Measurements from ENCODE around the gene PCNX1. TPM values are rescaled to one million over a fixed set of nuclear protein-coding genes. Genes with fewer than 3 reads are reported as not detected.

Gene PCNX1
- total RNA-seq, 2 experiments from 2014 or later: 32.7 to 42.6 TPM

GRCh38 chr14:70881549-70882177, 25.6 kb upstream of the PCNX1 start:
- ChIA-PET CTCF (interaction anchor here (0.6 to 7.9 kb wide), 7 partner anchors 8 to 73 kb away, joined by 3 to 93 read pairs (median 4); partner anchors contain the start of gene PCNX1), POLR2A (interaction anchor here (2.2 to 9.8 kb wide), 2 partner anchors 9 to 25 kb away, joined by 13 to 163 read pairs; partner anchors contain the start of gene PCNX1)
- H3K4me3 Mint-ChIP-seq: no peak overlapping the region
- no peak for TF ChIP-seq CTCF (IDR thresholded peaks at IDR 0.05)
- intact Hi-C loops (cut with micrococcal nuclease): no loop called here
- ATAC-seq (no peak), DNase-seq (no peak)
- H3K4me1 Mint-ChIP-seq (ENCODE audit: low read depth): peaks cover 51% of the 10 kb centered on the region
- H3K36me3 Mint-ChIP-seq (ENCODE audit: low read depth): no peaks in the 10 kb centered on the region
- no peaks in the 10 kb centered on the region for H3K9me3 Mint-ChIP-seq
- H3K27ac Mint-ChIP-seq: no peak overlapping the region
- H3K27me3 Mint-ChIP-seq: no peaks in the 10 kb centered on the region

DNA sequence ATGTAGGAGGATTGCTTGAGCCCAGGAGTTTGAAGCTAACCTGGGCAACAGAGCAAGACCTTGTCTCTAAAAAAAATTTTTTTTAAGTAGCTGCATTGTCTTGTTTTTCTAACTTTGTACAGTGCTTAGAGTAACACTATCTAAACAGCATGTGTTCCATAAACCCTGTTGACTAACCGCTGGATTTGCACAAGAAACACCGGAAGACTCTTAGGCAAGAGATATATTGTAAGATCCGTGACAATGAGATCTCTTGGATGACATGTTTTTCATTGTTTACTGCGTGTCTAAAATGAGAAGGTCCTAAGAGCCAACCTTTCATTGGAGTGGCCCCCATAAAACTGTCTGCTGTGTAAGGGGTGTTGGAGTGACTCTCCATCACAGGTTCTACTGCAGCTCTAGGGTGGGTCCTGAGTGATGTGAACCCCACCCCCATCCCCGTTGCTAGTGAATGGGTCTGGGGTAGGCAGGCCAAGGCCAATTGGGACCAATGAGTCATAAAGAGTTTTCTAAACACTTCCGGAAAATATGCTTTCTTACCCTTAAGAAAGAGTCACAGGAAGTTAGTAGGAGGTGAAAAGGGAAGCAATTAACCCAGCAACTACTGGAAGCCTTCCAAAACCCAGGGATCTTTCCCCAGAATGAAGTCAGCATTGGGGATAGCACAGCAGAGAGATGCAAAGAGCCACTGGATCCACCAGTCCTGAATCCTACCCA, 24.3 kb upstream of the PCNX1 start:
- Mint-ChIP-seq H3K36me3 (ENCODE audit: low read depth) (no peaks in the 10 kb centered on the region), H3K4me1 (ENCODE audit: low read depth) (peaks cover 64% of the 10 kb centered on the region), H3K27me3 (no peaks in the 10 kb centered on the region), H3K27ac (peak overlapping the region; percentile 12), H3K4me3 (no peak overlapping the region), H3K9me3 (no peaks in the 10 kb centered on the region)
- ATAC-seq (no peak), DNase-seq (no peak)
- ChIA-PET POLR2A (interaction anchor here (0.8 to 9.8 kb wide), 4 partner anchors 9 to 60 kb away, joined by 3 to 163 read pairs (median 17); partner anchors contain the start of gene PCNX1), CTCF (interaction anchor here (0.6 to 7.9 kb wide), 12 partner anchors 9 to 79 kb away, joined by 3 to 93 read pairs (median 4); partner anchors contain the start of gene PCNX1)
- intact Hi-C loops (cut with micrococcal nuclease): no loop called here
- TF ChIP-seq CTCF (IDR thresholded peaks at IDR 0.05): no peak

- ATAC-seq: peak; percentile 43
- no peaks in the 10 kb centered on the region for H3K9me3 Mint-ChIP-seq
- ChIA-PET POLR2A (interaction anchor here (0.7 to 9.8 kb wide), 10 partner anchors 10 to 95 kb away, joined by 3 to 163 read pairs (median 4); partner anchors contain the start of gene PCNX1), CTCF (interaction anchor here (0.9 to 7.9 kb wide), 12 partner anchors 10 to 78 kb away, joined by 3 to 93 read pairs (median 6); partner anchors contain the start of gene PCNX1)
- no peaks in the 10 kb centered on the region for H3K27me3 Mint-ChIP-seq
- TF ChIP-seq CTCF (IDR thresholded peaks at IDR 0.05): no peak
- H3K4me1 Mint-ChIP-seq (ENCODE audit: low read depth): peaks cover 80% of the 10 kb centered on the region
- DNase-seq: peak; percentile 51
- intact Hi-C loops (cut with micrococcal nuclease): no loop called here
- H3K36me3 Mint-ChIP-seq (ENCODE audit: low read depth): no peaks in the 10 kb centered on the region
- H3K27ac Mint-ChIP-seq: peak overlapping the region; percentile 85
- peak overlapping the region; percentile 18 for H3K4me3 Mint-ChIP-seq
These were observed 22.5 kb upstream of the PCNX1 start for GRCh38 chr14:70884595-70885342.

DNA sequence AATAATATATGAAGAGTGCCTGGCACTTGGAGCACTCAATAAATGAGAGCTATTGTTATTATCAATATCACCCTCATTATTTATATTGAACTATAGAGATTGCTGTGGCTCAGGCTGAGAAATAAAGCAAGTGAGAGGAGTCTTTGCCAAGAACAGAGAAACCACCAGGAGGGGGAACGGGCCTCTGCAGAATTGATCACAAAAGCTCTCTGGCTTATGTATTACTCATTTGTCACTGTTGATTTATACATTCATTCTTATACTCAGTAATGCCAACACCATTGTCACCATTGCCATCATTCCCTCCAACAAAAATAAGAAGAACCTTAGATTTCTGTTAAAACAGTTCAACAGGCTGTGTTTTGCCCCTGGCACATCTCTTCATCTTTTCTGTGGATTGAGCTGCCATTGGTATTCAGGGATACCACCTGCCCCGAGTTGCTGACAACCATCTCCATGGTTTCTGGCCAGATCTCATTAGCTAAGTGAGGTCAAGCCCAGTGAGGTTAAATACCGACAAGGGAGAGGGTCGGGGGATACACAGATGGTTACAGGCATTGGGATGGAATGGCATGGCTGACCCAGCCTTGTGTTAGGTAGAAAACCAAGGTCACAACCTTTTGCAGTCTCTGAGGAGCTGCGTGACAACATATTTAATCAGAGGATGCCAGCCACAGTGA, 21.8 kb upstream of the PCNX1 start:
- Mint-ChIP-seq H3K27ac (peak overlapping the region; percentile 85), H3K9me3 (no peaks in the 10 kb centered on the region), H3K4me1 (ENCODE audit: low read depth) (peaks cover 80% of the 10 kb centered on the region), H3K4me3 (peak overlapping the region; percentile 50), H3K27me3 (no peaks in the 10 kb centered on the region), H3K36me3 (ENCODE audit: low read depth) (no peaks in the 10 kb centered on the region)
- ChIA-PET POLR2A (interaction anchor here (0.7 to 9.8 kb wide), 10 partner anchors 9 to 95 kb away, joined by 3 to 163 read pairs (median 4); partner anchors contain the start of gene PCNX1), CTCF (interaction anchor here (0.9 to 7.9 kb wide), 12 partner anchors 10 to 137 kb away, joined by 3 to 93 read pairs (median 6); partner anchors contain the start of gene PCNX1)
- intact Hi-C loops (cut with micrococcal nuclease): no loop called here
- ATAC-seq (peak; percentile 62), DNase-seq (peak; percentile 86)
- no peak for TF ChIP-seq CTCF (IDR thresholded peaks at IDR 0.05)

All from activated CD8-positive, alpha-beta T cell treated with anti-CD3 and anti-CD28 coated beads for 36 hours (primary cell).